ENCODE data around the gene SEPTIN6.
A peak's percentile ranks its signal among the peaks of the same experiment; 100 is the strongest.

Gene SEPTIN6

DNA sequence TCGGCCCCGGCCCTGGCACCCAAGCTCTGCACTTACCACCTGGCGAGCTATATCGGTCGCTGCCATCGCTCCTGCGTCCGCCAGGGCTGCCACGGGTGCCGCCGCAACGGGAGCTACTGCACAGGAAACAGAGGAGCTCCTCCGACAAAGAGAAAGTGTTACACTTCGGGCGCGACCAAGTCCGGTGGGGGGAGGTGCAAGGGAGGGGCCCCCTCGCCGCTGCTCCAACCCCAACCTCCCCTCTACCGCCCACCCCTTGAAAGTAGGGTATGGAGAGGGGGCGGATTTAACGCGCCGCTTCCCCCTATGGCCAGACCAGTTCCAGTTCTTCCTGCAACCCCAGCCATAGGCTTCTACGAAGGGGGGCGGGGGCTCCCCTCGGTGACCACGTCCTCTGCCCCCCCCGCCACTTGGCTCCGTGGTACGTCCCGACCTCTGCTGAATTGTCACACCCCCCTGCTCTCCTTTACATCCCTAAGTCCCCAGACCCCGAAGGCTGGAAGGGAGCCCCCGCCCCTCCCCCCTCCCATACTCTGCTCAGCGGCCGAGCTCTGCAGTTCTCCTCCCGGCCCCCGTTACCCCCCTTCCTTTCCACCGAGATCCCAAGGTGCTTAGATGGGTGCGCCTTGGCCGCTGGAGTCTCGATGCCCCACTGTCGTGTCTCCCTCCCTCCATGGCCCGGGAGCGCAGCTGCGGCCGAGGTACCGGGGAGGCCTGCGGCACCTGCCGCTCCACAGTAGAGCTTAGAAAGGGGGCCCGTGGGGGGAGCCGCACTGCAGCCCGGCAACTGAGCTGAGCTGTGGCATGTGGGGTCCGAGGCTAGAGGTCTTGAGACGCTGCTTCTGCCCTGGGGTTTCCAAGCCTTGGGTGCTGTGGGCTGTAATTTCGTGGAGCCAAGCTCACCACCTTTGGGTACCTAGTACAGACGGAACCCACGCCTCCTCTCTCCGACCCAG is at the start of gene SEPTIN6:
TSS of gene SEPTIN6 (minus strand) at position 129 of the 956 bp plus-strand sequence. CDS start at position 66, 63 bp downstream.
- DNase-seq: peak; percentile 94

DNA sequence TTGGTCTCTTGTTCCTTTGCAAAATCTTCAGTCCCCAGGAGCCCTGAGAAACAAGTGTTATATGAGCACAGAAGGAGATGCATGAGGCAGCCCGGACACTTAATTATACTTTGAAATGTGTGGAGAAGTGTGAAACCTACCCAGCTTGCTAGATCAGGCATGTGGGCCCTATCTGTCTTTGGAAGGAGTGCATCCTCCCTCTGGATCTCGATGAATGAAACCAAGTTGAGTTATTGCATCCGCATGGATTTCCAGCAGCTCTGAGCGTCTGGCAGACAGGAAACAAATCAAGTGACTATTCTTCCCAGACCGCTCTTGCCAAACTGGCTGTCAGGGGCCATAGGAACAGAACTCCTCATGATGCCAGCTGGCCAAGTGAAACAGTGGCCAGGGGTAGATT is 45.8 kb upstream of the SEPTIN6 start:
- DNase-seq: no peak

DNA sequence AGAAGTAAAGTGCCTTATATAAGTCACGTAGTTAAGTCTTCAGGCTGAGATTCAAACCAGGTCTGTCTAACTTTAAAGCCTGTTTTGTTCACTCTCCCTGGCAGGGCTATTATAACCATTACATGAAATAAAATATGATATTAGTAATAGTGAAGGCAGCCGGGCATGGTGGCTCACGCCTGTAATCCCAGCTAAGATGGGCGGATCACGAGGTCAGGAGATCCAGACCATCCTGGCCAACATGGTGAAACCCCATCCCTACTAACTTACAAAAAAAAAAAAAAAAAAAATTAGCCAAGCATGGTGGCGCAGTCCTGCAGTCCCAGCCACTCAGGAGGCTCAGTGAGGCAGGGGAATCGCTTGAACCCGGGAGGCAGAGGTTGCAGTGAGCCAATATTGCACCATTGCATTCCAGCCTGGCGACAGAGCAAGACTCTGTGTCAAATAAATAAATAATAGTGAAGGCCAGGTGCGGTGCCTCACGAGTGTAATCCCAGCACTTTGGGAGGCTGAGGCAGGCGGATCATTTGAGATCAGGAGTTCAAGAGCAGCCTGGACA is 43.3 kb upstream of the SEPTIN6 start:
- no peak for DNase-seq

DNA sequence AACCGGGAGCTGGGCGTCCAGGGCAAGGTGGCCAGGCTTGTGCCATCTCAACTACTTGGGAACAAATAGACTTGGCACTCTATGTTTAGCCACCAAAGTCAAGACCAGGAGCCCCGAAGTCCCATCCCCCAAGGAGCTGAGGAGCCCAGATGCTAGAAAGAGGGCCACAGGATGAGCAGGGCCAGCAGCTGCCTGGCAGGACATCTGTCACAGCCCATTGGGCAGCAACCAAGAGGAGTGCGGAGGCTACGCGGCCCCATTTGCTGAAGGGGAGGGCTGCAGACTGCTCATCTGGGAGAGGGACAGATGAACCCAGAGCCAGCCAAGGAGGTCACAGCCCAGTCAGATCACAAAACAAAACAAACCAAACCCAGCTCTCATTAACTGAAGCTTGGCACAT is 42.5 kb upstream of the SEPTIN6 start:
- DNase-seq: no peak

DNA sequence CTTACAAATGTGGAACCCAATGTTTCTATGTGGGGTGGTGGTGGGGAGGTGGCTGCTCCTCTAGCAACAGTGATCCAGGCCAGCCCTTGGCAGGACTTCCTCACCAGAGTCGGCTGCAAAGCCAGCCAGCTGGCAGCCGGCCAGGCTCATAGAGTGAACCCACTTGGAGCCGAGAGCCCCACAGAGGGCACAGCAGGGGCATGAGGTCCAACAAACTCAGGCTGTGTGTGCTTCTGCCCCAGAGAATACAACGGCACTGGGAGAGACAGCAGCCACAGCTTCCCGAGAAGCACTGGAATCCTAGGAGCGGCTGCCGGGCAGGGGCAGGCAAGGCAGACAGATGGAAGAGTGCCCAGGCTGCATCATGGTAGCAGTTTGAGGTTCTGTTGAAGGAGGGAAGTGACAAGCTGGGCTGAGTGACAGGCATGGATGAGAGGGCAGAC is 42.0 kb upstream of the SEPTIN6 start:
- no peak for DNase-seq

DNA sequence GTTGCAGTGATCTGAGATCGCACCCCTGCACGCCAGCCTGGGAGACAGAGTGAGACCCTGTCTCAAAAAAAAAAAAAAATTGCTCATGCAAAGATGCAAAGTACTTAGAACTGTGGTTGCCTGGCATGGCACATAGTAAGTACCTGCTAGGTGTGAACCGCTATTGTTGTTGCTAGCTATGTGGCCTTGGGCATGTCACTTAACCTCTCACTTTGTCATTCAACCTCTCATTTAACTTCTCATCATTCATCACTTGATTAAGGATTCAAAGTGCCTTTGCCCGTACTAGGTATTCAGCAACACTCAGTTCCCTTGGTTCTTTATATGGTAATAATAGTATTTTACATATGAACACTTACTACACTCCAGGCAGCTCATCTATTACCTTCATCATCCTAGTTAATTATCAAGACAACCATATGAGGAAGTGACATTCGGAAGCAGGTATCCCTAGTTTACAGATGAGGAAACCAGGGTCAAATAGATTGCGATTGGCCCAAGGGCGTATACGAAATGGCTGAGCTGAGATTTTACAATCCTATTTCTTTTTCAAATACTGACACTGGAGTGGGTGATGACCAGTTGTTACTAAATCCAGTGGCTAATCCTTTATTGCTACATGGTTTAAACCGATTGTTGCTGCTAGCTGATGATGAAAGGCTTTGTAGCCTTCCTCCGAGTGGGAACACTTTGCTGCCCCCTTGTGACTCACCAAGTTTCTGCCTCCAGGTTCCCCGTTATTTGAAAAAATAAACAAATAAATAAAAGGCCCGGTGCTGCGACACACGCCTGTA is 36.6 kb upstream of the SEPTIN6 start:
- DNase-seq: peak; percentile 75

DNA sequence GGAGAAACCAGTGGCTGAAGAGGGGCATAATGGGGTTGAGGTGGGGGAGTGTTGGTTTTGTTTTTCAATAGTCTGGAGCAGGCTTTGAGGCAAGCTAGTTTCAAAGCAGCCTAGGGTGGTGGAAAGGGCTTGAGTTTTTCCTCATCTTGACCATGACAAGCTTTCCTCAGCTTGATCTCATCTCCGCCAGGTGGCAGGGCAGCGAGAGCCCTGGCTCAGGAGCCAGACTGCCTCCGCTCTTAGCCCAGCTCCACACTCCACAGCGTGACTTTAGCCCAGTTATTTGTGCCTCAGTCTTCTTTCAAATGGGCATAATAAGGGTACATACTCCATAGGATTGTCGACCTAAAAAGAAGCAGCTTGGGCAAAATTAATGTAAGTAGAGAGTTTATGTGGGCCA is 35.5 kb upstream of the SEPTIN6 start:
- no peak for DNase-seq

DNA sequence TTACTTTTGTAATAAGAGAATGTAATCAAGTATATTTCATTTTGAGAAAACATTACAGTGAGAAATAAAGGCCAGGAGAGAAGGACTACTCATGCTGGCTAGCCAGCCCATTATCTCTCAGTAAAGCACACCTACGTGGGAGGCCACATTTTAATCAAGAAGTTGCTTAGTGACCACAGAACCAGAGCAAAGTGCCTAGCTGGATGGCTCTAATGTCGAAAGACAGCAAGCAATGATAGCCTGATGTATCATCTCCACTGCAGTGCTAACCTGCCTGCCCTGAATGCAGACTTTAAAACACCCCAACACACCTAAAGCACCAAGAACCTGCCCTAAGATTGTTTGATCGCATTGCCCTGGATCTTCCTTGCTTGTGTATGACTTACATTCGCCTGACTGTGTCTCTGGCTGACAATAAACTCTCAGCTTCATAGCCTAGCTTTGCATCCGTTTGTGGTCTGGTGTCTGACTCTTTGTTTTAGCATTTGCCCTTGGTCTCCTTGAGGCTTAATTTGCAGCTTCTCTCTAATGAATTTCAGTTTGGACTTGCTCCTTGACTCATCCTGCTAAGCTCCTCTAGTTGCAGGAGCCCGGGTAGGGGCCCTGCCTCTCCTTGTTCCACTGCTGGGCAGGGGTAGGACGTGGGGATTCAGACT is 34.1 kb upstream of the SEPTIN6 start:
- DNase-seq: peak; percentile 53

DNA sequence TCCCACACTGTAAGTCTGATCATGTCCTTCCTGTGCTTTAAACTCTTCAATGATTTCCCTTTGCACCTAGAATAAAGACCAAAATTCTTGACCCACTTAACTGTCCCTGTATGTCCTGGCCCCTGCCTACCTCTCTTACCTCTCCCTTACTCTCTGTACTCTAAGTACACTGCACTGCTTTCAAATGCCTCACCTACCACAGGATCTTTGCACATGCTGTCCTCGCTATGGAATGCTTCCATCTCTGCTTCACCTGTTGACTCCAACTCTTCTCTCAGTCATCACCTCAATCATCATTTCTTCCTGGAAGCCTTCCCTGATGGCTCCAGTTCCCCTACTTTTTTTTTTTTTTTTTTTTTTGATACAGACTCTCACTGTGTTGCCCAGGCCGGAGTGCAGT is 29.0 kb upstream of the SEPTIN6 start:
- no peak for DNase-seq

DNA sequence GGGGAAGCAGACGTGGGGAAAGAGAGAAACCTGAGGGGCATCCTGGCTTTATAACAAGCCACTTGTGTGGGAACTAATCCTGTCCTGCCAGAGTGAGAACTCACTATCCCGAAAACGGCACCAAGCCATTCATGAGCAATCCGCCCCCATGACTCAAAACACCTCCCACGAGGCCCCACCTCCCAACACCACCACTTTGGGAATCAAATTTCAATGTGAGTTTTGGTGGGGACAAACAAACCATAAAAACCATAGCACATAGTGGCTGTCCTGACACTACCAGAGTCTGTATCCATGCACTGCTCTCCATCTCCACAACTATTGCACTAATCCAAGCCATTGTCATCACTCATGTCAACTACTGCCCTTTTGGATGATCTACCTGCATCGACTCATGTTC is 28.5 kb upstream of the SEPTIN6 start:
- DNase-seq: no peak

DNA sequence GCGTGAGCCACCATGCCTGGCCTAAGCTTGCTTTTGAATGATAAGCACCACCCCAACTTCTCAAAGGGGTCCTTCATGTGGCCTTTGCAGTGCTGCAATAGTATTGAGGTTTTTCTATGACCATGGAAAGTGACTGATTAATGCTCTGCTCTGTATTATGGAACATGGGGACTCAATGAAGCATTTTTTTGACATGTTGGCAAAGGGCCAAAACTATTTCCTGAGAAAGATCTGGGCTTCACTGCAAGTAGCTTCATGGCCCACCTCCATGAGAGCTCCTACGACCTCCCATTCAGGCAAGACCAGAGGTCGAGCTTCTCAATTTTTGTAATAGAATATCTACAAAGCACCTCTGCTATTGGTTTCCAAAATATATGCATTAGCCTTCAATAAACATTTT is 16.7 kb upstream of the SEPTIN6 start:
- no peak for DNase-seq

DNA sequence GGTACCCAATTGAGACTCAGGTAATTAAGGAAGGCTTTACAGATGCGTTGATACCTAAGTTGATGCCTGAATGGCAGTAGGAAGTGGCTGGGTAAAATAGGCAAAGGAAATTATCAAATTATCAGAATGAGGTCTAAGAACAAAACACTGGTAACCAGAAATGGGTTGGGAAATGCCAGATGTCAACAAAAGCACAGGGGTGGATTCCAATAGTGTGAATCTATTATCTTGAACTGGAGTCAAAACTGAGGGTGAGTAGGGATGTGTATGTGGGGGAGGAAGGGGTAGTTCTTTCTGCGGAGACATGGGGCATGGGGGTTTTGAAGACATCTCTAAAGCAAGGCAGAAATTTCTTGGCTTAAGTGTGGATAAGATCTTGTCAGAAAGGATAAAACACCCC is 16.0 kb upstream of the SEPTIN6 start:
- no peak for DNase-seq

DNA sequence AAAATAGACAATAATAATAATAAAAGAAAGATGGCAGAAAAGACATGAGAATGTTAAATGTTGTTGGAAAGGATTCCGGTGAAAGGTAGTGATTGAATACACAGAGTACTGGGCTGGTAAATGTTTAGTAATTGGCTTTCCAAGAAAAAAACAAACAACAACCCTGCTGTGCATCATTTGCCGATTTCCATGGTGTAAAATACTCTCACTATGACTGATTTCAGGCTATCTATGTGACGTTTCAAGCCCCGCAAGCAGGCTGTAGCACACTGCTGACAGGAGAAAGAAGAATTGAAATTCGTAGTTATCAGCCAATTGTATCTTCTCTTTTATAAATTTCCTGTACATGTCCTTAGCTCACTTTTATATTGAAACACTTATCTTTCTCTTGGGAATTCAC is 13.6 kb upstream of the SEPTIN6 start:
- DNase-seq: peak; percentile 71

DNA sequence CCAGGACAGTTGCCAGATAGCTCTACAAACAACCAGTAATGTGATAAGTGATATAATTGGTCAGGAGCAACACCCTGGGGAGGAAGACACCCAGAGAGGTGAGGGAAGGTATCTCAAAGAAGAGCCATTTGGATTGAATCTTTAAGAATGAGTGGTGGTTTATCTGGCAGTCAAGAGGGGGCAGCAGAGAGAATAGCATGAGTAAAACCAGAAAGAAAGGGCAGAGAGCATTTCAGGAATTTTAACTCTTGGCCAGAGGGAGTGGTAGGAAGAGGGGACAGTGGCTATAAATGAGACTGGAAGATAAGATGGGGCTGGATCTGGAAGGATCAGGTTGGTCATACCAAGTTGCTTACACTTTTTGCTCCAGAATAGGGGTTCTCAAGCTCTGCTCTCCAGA is 5.9 kb upstream of the SEPTIN6 start:
- peak; percentile 60 for DNase-seq

DNA sequence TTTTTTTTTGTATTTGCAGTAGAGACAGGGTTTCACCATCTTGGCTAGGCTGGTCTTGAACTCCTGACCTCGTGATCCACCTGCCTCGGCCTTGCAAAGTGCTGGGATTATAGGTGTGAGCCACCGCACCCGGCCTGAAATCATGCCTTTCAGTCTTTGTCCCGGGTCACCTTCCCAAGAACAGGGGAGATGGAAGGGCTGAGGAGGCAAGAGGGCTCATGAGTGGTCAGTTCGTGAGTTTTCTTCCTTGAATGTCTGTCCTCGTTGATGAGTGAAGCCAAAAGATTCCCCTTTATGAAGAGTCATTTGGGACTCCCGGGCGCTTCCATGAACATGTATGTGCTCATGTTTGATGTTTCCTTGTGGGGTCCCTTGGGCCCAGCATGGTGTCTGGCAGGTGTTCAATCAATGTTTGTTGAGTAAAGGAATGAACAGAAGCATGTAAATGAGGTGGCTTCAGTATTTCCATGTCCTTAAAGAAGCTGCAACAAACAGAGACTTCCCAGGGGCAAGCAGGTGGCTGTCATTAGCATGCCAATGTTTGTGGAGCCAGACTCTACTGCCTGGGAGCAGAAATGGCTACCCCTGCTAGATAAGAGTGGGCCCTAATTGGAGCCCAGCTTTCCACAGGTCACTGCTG is 3.4 kb upstream of the SEPTIN6 start:
- no peak for DNase-seq

DNA sequence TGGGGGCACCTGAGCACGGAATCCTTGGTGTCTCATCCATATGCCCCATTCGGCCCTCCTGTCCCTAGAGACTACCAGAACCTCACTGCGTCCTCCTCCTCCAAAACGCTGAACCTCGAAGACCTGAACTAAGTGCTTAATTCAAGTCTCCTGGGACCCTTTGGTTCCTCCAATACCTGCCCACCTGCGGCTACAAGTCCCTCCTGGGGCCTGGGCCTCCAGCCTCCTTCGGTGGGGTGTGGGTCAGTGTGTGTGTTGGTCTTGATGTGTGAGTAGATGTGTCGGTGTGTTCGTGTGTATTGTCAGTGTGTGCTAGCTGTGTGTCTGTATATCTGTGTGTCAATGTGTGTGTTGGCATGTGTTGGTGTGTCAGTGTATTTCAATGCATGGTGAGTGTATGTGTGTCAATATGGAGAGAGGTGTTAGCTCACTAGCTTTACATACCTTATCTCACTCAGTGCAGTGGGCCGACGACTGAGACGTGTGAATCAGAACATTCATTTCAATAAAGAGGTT is 2.6 kb upstream of the SEPTIN6 start:
- no peak for DNase-seq

DNA sequence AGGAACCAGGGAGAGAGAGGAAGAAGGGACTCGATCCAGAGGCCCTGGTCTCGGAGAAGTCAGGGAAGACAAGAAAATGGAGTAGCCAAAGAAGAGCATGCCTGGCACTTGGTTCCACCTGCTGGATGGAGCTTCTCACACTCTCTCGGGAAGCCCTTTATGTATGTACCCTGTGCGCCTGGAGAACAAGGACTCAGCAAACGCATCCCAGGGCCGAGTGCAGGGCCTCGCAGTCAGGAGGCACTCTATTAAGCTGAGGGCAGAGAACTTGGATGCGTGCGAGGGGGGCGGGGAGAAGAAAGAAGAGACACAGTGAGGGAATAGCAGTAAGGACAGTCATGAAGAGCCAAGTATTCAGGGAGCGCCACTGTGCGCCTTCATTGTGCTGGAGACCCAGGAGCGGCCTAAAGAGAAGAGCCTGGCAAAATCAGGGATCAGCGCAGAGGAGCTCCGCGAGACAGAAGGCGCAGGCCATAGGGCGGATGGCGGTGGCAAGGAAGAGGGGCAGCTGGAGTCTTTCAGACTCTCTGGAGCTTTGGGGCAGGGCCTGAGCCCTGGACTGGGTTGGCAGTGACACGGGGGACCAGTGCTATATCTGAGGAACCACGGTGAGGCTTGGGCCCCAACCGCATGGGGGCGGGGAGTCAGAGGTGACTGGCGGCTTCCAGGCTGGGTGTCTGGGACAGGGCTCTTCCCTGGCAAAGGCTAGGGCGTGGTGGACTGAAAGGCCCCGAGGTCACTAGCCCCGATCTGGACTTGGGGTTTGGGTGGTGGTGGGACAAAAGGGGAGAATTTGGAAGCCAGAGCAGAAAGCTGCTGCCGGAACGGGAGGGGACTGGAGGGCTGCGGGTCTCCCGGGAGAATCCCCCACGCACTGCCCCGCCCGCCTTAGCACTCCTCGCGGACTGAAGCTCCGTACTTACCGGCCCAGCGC is 1.9 kb upstream of the SEPTIN6 start:
- DNase-seq: no peak

DNA sequence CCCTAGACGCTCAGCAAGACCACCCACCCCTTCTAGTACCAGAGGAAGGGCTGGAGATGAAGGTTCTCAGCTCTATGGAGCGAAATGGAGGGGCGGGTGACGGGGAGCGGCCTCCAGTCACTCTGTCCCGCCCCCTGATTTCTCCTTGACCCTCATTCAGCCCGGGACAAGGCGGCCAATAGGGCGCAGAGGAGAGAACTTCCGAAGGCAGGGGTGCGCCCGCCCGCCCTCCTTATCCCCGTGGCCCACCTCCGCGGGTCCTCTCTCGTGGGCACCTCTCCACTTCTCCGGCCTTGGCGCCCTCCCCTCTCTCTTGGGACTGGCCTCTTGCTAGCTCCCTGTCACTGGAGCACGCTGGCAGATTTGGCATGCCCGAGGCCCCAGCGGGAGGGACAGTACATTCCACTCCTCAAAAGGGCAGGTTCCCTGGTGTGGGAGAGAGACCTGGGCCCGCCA is 1.1 kb upstream of the SEPTIN6 start:
- no peak for DNase-seq

DNA sequence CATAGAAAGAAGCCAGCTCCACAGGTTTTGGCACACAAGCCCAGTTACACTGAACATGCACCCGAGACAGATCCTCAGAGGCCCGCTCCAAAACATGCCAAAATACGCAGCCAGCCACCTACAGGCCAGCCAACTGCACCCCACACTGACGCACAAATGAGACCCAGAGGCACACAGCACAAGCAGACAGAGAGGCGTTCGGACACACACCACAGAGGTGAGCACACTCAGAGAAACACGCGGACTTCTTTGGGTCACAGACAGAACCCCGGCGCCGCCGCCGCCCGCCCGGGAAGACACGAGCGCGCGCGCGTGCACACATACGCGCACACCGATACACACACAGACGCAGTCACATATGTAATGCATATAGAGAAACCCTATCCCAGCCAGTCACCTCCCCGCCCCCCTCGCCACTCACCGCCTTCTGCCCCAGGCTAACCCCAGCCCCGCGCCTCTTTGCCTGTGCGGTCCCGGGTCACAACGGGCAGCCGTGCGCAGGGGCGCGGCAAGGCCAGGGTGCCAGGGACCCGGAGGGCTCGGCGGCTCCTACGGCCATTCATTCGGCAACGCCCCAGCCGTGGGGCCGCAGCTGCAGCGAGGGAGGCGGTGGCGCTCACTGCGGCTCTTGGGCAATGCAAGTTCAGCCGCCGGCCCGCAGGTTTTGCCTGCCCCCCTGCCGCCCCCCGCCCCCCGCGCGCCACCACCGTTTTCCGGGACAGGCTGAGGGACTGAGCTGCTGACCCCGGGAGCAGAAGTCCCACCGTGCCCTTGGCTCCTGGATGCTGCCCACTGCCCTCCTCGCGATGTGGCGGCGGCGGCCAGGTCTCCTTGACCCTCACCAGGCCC is 553 bp downstream of the SEPTIN6 start:
- peak; percentile 77 for DNase-seq
